HepG2 (cell line): ENCODE data around the gene MKNK1.

Experiments
- CTCF ChIP-seq: sonication (generic); formaldehyde crosslinking; IDR thresholded peaks from 2 replicates; pipeline ENCODE4 v1.5.0; 2020; ENCODE audit warnings: mild to moderate bottlenecking, missing genetic modification reagents, moderate library complexity
- HCFC1 ChIP-seq: fragments of 150-350 bp; IDR thresholded peaks from 2 replicates; pipeline ENCODE4 v1.6.1; 2014; ENCODE audit warnings: low read depth, low read length
- TAF1 ChIP-seq: sonication (generic); formaldehyde crosslinking; IDR thresholded peaks from 2 replicates; pipeline ENCODE4 v1.4.0; 2020; ENCODE audit warnings: missing genetic modification reagents
- ZNF24 ChIP-seq: fragments of 450-650 bp; IDR thresholded peaks from 2 replicates; pipeline ENCODE4 v1.6.1; 2017; ENCODE audit warnings: antibody characterized with exemption, mild to moderate bottlenecking
- TF ChIP-seq, protein P1 (sequence below), 2 experiments: sonication (generic) in 1 of 2; formaldehyde crosslinking in 1 of 2; IDR thresholded peaks; 2 replicates each; pipeline versions ENCODE4 v1.5.1 to v1.6.1; 2011 to 2020; ENCODE audit warnings: borderline replicate concordance in 1 of 2, low read depth in 1 of 2, low read length in 1 of 2, mild to moderate bottlenecking in 1 of 2, missing genetic modification reagents in 1 of 2, moderate library complexity in 1 of 2

- TF ChIP-seq CTCF (CRISPR knock-in tag) = no peak
- TF ChIP-seq ZNF24 = no peak
- TF ChIP-seq, protein P1, sequence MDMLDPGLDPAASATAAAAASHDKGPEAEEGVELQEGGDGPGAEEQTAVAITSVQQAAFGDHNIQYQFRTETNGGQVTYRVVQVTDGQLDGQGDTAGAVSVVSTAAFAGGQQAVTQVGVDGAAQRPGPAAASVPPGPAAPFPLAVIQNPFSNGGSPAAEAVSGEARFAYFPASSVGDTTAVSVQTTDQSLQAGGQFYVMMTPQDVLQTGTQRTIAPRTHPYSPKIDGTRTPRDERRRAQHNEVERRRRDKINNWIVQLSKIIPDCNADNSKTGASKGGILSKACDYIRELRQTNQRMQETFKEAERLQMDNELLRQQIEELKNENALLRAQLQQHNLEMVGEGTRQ (IDR thresholded peaks at IDR 0.05; ENCODE audit: low read depth, low read length) = no peak
- TF ChIP-seq, protein P1 (CRISPR knock-in tag; IDR thresholded peaks at IDR 0.05; ENCODE audit: borderline replicate concordance) = no peak
- no peak for TF ChIP-seq TAF1 (CRISPR knock-in tag)
- TF ChIP-seq HCFC1 = no peak
Observed at GRCh38 chr1:46529031-46529630, 74.9 kb downstream of the MKNK1 start.
